GM15510 (cell line): ENCODE measurements around the gene PIK3R5.

Experiments
- POLR2A ChIP-seq: IDR thresholded peaks from 3 replicates; pipeline ENCODE4 v1.6.1; 2011; ENCODE audit warnings: borderline replicate concordance; ENCODE audit not compliant: insufficient read length; ENCODE audit errors: extremely low read depth

The PIK3R5 gene

DNA sequence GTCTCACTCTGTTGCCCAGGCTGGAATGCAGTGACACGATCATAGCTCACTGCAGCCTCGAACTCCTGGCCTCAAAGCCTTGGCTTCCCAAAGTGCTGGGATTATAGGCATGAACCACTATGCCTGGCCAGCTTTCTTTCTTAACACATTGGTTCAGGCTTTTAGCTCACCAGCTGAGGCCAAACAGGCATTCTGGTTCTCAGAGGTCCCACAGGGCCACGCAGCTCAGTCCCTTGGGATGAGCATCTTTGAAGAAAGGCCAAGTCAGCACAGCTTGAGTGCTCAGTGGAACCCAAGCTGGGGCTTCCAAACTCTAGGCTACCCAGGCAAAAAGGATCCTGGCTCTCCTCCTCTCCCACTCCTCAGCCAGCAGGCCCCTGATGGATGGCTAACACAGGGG is 2.5 kb downstream of the PIK3R5 start:
- no peak for TF ChIP-seq POLR2A

- no peak for TF ChIP-seq POLR2A
Measured at GRCh38 chr17:8961829-8962228, 3.7 kb downstream of the PIK3R5 start.

- TF ChIP-seq POLR2A, result no peak
Measured at GRCh38 chr17:8960325-8961140, 5.0 kb downstream of the PIK3R5 start.

GRCh38 chr17:8959312-8959918 is 6.1 kb downstream of the PIK3R5 start:
- no peak for TF ChIP-seq POLR2A

DNA sequence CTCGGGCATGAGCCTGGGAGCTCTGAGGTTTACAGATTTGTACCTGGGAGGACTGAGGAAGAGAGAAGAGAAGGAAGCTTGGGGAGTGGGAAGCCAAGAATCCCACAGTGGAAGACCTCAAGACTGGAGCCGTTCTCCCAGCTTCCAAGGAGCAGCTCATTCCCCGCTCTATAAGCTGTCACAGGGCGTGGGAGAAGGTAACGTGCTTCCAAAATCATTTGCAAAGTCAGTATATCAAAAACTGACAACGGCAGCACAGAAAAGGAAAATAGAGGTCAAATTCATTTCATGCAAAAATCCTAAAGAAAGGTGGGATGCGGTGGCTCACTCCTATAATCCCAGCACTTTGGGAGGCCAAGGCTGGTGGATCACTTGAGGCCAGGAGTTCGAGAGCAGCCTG is 7.8 kb downstream of the PIK3R5 start:
- TF ChIP-seq POLR2A, result no peak

- no peak for TF ChIP-seq POLR2A
Measured at GRCh38 chr17:8956465-8956902, 9.0 kb downstream of the PIK3R5 start.

- TF ChIP-seq POLR2A, result no peak
Measured at GRCh38 chr17:8955021-8955959, 10.2 kb downstream of the PIK3R5 start.

GRCh38 chr17:8954339-8954738 is 11.2 kb downstream of the PIK3R5 start:
- TF ChIP-seq POLR2A, result no peak

DNA sequence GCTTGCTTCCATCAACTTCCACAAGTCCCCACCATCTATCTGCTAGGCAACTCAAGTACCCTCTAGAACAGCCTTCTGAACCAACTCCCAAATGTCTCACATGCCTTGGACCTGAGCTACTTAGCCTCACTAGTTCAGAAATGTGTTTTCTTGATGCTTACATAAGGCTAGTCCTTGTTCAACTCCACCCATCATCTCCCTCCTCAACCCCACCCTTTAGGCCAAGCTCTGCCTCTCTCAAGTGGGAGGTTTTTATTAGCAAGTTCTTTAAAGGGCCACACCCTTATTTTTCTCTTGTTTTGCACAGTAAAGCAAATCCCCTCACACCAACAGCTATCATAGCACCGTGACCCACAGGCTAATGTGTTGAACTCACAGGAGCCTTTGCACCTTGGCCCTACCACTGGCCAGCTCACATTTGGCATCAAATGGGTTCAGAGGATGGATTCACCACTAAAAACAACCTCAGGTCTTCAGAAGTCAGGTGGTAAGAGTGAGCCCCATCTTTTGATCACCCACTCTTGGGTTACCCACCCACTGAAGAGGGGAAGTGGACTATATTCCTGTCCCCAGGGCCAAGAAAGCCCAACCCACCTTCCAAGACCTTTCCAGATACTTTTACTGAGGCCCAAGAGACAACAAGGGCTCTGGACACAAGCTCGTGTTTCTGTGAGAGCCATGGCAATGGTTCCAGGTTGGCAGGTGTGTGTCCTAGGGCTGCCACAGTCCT is 12.2 kb downstream of the PIK3R5 start:
- no peak for TF ChIP-seq POLR2A

DNA sequence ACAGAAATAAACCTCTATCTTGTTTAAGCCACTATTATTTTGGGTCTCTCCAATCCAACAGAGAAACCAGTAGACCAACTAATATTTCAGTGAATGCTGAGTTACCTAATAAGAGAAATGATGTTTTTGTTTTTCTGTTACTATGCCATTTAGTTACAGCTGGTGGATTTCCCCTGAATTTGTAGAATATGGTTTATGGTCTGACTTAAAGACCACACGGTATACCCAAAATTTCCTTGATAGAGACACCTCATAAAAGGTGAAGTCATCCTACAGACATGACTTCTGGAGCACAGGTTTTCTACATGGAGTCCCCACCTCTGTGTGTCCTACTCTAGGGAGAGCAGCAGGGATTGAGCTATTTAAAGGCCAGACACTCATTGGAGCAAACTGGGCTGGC is 13.3 kb downstream of the PIK3R5 start:
- TF ChIP-seq POLR2A, result no peak

DNA sequence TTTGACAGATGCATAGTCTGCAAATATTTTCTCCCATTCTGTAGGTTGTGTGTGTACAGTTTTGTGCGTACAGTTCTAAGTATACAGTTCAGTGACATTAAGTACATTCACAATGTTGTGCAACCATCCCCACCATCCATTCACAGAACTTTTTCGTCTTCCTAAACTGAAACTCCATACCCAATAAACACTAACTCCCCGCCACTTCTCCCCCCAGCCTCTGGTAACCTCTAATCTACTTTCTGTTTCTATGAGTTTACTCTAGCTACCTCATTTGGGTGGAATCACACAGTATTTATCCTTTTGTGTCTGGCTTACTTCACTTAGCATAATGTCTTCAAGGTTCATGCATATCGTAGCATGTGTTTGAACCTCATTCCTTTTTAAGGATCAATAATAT is 14.3 kb downstream of the PIK3R5 start:
- TF ChIP-seq POLR2A, result no peak

GRCh38 chr17:8949061-8949661 is 16.3 kb downstream of the PIK3R5 start:
- no peak for TF ChIP-seq POLR2A

GRCh38 chr17:8948462-8948861 is 17.0 kb downstream of the PIK3R5 start:
- TF ChIP-seq POLR2A, result no peak

GRCh38 chr17:8947201-8947600 is 18.3 kb downstream of the PIK3R5 start:
- TF ChIP-seq POLR2A, result no peak
